HepG2 (cell line): ENCODE results near the gene ACAP2. TPM values are rescaled to one million over a fixed set of nuclear protein-coding genes. Genes with fewer than 3 reads are reported as not detected.

ENCODE experiments used
- ADNP ChIP-seq: sonication (generic); formaldehyde crosslinking; IDR thresholded peaks from 2 replicates; pipeline ENCODE4 v1.4.0; 2020; ENCODE audit warnings: missing genetic modification reagents
- IKZF4 ChIP-seq: sonication (generic); formaldehyde crosslinking; IDR thresholded peaks from 2 replicates; pipeline ENCODE4 v1.5.1; 2020; ENCODE audit warnings: borderline replicate concordance, mild to moderate bottlenecking, low read depth, missing genetic modification reagents; ENCODE audit errors: not compliant biosample characterization
- IRF2 ChIP-seq: IDR thresholded peaks from 2 replicates; pipeline ENCODE4 v1.6.1; 2018; ENCODE audit warnings: missing genetic modification reagents, missing compliant biosample characterization
- MAF1 ChIP-seq: sonication (generic); formaldehyde crosslinking; IDR thresholded peaks from 2 replicates; pipeline ENCODE4 v1.5.0; 2020; ENCODE audit warnings: missing genetic modification reagents, borderline replicate concordance
- MTF2 ChIP-seq: sonication (generic); formaldehyde crosslinking; IDR thresholded peaks from 2 replicates; pipeline ENCODE4 v1.5.0; 2020; ENCODE audit warnings: missing genetic modification reagents, borderline replicate concordance
- NCOA2 ChIP-seq: sonication (generic); formaldehyde crosslinking; IDR thresholded peaks from 2 replicates; pipeline ENCODE4 v1.8.0; 2022; ENCODE audit warnings: inconsistent platforms
- RBAK ChIP-seq: sonication (generic); formaldehyde crosslinking; IDR thresholded peaks from 2 replicates; pipeline ENCODE4 v1.5.1; 2020; ENCODE audit warnings: mild to moderate bottlenecking, missing genetic modification reagents
- RERE ChIP-seq: IDR thresholded peaks from 2 replicates; pipeline ENCODE4 v1.6.1; 2016; ENCODE audit warnings: low read depth, missing genetic modification reagents, missing compliant biosample characterization
- SP2 ChIP-seq: sonication (generic); formaldehyde crosslinking; IDR thresholded peaks from 2 replicates; pipeline ENCODE4 v1.5.1; 2020; ENCODE audit warnings: mild to moderate bottlenecking, missing genetic modification reagents
- TMF1 ChIP-seq: sonication (generic); formaldehyde crosslinking; IDR thresholded peaks from 2 replicates; pipeline ENCODE4 v1.8.1; 2022; ENCODE audit warnings: low read depth, missing genetic modification reagents
- YEATS2 ChIP-seq: sonication (generic); formaldehyde crosslinking; IDR thresholded peaks from 2 replicates; pipeline ENCODE4 v1.4.0; 2020; ENCODE audit warnings: missing genetic modification reagents, borderline replicate concordance
- ZNF333 ChIP-seq: sonication (generic); formaldehyde crosslinking; IDR thresholded peaks from 2 replicates; pipeline ENCODE4 v1.4.0; 2020; ENCODE audit warnings: mild to moderate bottlenecking, missing genetic modification reagents, borderline replicate concordance
- ZNF619 ChIP-seq: sonication (generic); formaldehyde crosslinking; IDR thresholded peaks from 2 replicates; pipeline ENCODE4 v1.4.0; 2020; ENCODE audit warnings: mild to moderate bottlenecking, missing genetic modification reagents
- polyA plus RNA-seq, 8 experiments: library from polyadenylated mRNA; depleted of rRNA in 3 of 8; stranded (reverse) in 7 of 8; unstranded in 1 of 8; fragments of >200 nt; fragmentation: Illumina TruSeq in 4 of 8; extraction: Trizol in 4 of 8; gene quantifications; 2 replicates each; pipeline versions ENCODE4 v1.2.1 to v1.2.3, GENCODE V29; 2011 to 2016; ENCODE audit warnings: low read depth in 4 of 8, missing spikeins in 1 of 8, mixed read lengths in 1 of 8; ENCODE audit not compliant: insufficient read depth in 1 of 8
- total RNA-seq, 5 experiments: library from RNA; depleted of rRNA; stranded (reverse); fragments of >200 nt; fragmentation: Illumina TruSeq; extraction: Trizol; gene quantifications; 2 replicates each; pipeline ENCODE4 v1.2.3, GENCODE V29; 2016; ENCODE audit warnings: low read depth in 1 of 5
- TF ChIP-seq, protein P1 (sequence below): sonication (generic); formaldehyde crosslinking; IDR thresholded peaks from 2 replicates; pipeline ENCODE4 v1.4.0; 2020; ENCODE audit warnings: missing genetic modification reagents, borderline replicate concordance
- TF ChIP-seq, protein P2 (sequence below): sonication (generic); formaldehyde crosslinking; IDR thresholded peaks from 2 replicates; pipeline ENCODE4 v1.4.0; 2020; ENCODE audit warnings: mild to moderate bottlenecking, missing genetic modification reagents
- TF ChIP-seq, protein P3 (sequence below): sonication (generic); formaldehyde crosslinking; IDR thresholded peaks from 2 replicates; pipeline ENCODE4 v1.4.0; 2020; ENCODE audit warnings: missing genetic modification reagents

ACAP2 gene
- total and polyA plus RNA-seq, 2 of the 13 experiments (the other 11 are each of a cell fraction or from before 2014, with no cell fraction given) = 7.3 to 23.9 TPM

GRCh38 chr3:195271410-195272243 is 171.2 kb downstream of the ACAP2 start (continued):
- TF ChIP-seq YEATS2 (CRISPR knock-in tag) (no peak), MAF1 (CRISPR knock-in tag) (no peak), ADNP (CRISPR knock-in tag) (no peak), IRF2 (0 out of 2 replicates have a peak, but pooled peaks have one; percentile 21), ZNF619 (no peak), ZNF333 (CRISPR knock-in tag) (peak; percentile 56; the same call in 1 of the 2 replicates), RBAK (CRISPR knock-in tag) (no peak), MTF2 (CRISPR knock-in tag) (no peak), IKZF4 (CRISPR knock-in tag) (no peak), TMF1 (CRISPR knock-in tag) (no peak), SP2 (CRISPR knock-in tag) (no peak), NCOA2 (CRISPR knock-in tag) (peak; percentile 24; the same call in 1 of the 2 replicates), RERE (CRISPR knock-in tag) (peak; percentile 45)
- TF ChIP-seq, protein P1, sequence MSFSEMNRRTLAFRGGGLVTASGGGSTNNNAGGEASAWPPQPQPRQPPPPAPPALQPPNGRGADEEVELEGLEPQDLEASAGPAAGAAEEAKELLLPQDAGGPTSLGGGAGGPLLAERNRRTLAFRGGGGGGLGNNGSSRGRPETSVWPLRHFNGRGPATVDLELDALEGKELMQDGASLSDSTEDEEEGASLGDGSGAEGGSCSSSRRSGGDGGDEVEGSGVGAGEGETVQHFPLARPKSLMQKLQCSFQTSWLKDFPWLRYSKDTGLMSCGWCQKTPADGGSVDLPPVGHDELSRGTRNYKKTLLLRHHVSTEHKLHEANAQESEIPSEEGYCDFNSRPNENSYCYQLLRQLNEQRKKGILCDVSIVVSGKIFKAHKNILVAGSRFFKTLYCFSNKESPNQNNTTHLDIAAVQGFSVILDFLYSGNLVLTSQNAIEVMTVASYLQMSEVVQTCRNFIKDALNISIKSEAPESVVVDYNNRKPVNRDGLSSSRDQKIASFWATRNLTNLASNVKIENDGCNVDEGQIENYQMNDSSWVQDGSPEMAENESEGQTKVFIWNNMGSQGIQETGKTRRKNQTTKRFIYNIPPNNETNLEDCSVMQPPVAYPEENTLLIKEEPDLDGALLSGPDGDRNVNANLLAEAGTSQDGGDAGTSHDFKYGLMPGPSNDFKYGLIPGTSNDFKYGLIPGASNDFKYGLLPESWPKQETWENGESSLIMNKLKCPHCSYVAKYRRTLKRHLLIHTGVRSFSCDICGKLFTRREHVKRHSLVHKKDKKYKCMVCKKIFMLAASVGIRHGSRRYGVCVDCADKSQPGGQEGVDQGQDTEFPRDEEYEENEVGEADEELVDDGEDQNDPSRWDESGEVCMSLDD (CRISPR knock-in tag) = no peak
- TF ChIP-seq, protein P2, sequence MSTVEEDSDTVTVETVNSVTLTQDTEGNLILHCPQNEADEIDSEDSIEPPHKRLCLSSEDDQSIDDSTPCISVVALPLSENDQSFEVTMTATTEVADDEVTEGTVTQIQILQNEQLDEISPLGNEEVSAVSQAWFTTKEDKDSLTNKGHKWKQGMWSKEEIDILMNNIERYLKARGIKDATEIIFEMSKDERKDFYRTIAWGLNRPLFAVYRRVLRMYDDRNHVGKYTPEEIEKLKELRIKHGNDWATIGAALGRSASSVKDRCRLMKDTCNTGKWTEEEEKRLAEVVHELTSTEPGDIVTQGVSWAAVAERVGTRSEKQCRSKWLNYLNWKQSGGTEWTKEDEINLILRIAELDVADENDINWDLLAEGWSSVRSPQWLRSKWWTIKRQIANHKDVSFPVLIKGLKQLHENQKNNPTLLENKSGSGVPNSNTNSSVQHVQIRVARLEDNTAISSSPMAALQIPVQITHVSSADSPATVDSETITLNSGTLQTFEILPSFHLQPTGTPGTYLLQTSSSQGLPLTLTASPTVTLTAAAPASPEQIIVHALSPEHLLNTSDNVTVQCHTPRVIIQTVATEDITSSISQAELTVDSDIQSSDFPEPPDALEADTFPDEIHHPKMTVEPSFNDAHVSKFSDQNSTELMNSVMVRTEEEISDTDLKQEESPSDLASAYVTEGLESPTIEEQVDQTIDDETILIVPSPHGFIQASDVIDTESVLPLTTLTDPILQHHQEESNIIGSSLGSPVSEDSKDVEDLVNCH (CRISPR knock-in tag) = no peak
- TF ChIP-seq, protein P3, sequence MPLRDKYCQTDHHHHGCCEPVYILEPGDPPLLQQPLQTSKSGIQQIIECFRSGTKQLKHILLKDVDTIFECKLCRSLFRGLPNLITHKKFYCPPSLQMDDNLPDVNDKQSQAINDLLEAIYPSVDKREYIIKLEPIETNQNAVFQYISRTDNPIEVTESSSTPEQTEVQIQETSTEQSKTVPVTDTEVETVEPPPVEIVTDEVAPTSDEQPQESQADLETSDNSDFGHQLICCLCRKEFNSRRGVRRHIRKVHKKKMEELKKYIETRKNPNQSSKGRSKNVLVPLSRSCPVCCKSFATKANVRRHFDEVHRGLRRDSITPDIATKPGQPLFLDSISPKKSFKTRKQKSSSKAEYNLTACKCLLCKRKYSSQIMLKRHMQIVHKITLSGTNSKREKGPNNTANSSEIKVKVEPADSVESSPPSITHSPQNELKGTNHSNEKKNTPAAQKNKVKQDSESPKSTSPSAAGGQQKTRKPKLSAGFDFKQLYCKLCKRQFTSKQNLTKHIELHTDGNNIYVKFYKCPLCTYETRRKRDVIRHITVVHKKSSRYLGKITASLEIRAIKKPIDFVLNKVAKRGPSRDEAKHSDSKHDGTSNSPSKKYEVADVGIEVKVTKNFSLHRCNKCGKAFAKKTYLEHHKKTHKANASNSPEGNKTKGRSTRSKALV (CRISPR knock-in tag) = no peak
